Hematopoietic multipotent progenitor cell treated with erythropoietin and hydrocortisone succinate and interleukin-3 and kit ligand, for 8 days (in vitro differentiated cells): ENCODE measurements around the gene MCC.

Experiments
- DNase-seq: peaks from one replicate; pipeline ENCODE4 v3.0.0-alpha.2; 2015

Gene MCC

DNA sequence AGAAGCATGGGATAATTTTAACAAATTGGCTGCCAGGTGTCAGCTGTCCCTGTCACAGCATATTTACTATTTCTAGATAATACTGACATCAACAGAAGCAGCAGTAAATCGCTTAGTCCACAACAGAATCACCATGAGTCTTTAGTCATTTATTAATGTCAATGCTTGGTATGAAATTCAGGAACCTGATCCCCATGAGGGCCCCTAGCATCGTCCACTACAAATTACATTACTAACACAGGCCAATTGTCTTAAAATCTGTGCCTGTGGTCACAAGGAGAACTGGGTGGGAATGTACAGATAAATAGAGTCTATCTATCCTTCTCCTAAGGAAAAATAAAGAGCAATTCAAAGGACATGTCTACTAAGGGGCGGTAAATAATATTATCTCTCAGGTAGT, 129.6 kb downstream of the MCC start:
- DNase-seq: no peak

DNA sequence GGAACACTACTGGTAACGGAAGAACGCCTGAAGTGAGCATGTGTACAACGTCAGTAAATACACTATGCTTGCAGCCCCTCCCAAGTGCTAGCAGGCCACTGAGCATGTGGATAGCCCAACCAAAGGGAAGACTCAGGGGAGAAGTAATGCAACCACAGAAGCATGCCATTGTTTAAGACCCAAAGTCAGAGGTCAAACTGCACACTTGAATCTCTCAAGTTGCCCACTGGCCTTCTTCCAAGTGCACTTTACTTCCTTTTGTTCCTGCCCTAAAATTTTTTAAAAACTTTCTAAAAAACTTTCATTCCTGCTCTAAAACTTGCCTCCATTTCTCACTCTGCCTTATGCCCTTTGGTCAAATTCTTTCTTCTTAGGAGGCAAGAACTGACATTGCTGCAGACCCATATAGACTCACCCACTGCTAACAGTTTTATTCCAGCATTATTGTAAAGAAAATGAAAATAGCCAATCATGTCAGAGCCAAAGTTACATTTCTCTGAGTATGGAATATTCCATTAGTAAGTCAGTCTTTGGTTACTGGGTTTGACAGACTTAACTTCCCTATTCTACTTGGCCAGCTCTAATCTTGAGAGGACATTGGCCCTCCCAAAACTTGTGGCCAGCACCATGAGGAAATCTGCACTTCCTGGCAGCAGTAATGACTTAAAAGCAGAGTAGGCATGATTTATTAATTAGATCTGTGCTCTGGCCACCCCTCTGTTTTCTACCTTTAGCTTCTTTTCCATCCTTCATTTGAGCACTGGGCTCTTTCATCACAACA, 130.4 kb downstream of the MCC start:
- no peak for DNase-seq

GRCh38 chr5:113356487-113356886, 131.8 kb downstream of the MCC start:
- no peak for DNase-seq

DNA sequence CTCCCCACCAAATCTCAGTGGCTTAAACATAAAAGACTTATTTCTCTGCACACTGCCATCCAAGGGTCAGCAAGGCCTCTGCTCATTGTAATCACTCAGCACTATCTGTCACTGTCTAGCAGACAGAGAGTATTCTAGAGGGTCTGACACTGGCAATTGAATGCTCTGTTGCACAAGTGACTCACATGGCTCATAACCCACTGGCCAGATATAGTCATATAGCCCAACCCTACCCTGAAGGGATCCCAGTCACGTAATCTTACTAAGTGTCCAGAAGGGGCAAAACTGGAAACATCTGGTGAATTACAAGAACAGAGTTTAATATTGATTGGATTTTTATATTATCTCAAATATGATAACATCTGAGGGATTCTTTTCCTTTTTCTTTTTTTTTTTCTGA, 134.2 kb downstream of the MCC start:
- DNase-seq: no peak

GRCh38 chr5:113347572-113347971, 140.7 kb downstream of the MCC start:
- no peak for DNase-seq

- DNase-seq: no peak
These were observed 143.0 kb downstream of the MCC start for GRCh38 chr5:113344973-113345940.

DNA sequence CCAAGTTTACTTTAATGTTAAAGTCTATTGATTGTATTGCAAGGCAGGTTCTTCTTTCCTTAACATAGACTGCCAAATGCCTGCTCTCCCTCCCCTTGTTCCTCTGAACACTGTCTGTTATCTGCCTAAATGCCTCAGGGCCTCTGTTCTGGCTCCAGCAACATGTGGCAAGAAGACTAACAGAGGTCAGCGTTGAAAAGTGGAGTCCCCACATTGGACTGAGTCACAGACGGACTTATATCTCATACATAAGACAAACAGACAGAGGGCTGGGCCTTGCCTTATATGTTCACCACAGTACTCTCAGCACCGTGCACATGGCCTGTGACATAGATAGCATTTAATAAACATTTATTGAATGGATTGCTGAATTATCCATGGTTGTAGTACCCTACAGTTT, 144.9 kb downstream of the MCC start:
- no peak for DNase-seq

- no peak for DNase-seq
These were observed 147.7 kb downstream of the MCC start for GRCh38 chr5:113340537-113340936.

DNA sequence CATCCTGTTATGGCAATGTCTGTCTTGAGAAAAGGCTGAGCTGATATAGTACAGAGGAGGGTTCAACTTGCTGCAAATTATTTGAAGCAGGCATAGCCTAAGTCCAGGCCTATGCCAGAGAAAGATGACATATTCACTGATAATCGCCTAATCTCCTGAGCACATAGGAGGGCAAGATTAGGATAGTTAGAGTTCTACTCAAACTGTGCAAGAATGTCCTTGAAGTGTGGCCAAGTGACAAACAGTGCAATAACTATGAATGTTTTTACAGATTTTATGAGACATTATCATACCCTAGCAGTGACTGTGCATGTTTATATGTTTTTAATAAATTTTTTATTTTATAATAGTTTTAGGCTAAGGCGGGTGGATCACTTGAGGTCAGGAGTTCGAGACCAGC, 149.6 kb downstream of the MCC start:
- DNase-seq: no peak

GRCh38 chr5:113337515-113338415, 150.5 kb downstream of the MCC start:
- no peak for DNase-seq

GRCh38 chr5:113336975-113337374, 151.3 kb downstream of the MCC start:
- peak; percentile 21 for DNase-seq

- DNase-seq: no peak
These were observed 154.8 kb downstream of the MCC start for GRCh38 chr5:113333411-113333810.

GRCh38 chr5:113331209-113331551, 157.1 kb downstream of the MCC start:
- no peak for DNase-seq

GRCh38 chr5:113330533-113331208, 157.6 kb downstream of the MCC start:
- no peak for DNase-seq

DNA sequence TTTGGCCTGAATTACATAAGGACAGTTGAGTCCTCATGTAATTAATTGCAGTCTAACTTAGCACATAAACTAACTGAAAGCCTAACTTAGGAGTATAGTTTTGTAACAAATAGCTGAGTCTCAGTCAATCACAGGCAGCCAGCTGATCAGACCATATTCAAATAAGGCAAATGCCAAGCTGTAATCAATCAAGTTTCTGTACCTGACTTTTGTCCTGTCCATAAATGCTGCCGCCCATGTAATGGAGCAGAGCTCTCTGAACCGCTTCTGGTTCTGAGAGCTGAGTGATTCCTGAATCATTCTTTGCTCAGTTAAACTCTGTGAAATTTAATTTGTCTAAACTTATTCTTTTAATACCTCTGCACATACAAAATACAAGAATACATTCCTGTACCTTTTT, 158.3 kb downstream of the MCC start:
- no peak for DNase-seq

GRCh38 chr5:113325054-113325453, 163.2 kb downstream of the MCC start:
- DNase-seq: no peak

- DNase-seq: no peak
These were observed 167.0 kb downstream of the MCC start for GRCh38 chr5:113321276-113321675.

DNA sequence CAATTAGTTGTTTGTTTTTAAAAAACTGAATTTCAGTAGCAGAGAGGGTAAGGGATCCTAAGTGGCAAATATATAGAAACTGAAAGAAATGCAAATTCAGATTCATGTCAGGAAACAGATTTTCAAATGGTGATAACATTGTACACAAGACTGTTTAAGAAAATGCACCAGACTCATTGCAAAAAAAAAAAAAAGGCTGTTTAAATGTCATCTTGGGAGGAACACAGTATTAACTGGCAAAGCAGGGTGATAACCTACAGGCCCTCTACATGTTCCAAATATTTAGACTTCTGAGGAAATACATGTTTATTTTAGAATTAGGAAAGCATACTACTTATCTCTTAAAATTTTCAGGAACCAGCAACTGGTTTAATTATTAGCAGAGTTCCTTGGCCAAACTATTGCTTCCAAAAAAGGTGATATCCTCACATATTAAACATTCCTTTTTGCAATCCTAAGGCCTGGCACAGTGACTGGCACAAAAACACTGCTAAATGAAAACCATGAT, 167.9 kb downstream of the MCC start:
- DNase-seq: no peak

GRCh38 chr5:113319256-113320053, 168.8 kb downstream of the MCC start:
- DNase-seq: no peak

DNA sequence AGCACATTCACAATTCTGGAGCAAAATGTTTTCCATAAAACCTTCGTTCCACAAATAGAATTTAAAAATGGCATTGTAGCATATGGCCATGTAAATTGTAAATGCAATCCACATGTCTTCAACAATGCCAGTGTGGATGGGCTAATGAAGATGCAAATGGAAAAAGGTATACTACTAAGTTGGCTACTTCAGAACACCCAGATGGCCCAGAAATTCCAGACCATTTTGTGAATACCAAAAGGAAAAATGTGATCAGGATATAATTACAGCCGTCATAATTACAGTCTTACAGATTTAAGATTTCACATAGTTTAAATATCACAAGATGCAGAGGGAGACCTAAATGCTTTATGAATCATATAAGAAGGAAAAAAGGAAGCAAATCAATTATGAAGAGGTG, 170.6 kb downstream of the MCC start:
- DNase-seq: no peak

- no peak for DNase-seq
These were observed 177.0 kb downstream of the MCC start for GRCh38 chr5:113311301-113311700.
